Measurements from ENCODE around the gene ZNF207. TPM values are rescaled to one million over a fixed set of nuclear protein-coding genes. Genes with fewer than 3 reads are reported as not detected.

Gene ZNF207
- 54.5 TPM for total RNA-seq
- long read RNA-seq, full-length matches to known transcripts: 28 of 36 reads
- long read RNA-seq, partial matches to known transcripts: 1 of 36 reads
- long read RNA-seq, other reads (novel, unspliced or antisense): 7 of 36 reads

DNA sequence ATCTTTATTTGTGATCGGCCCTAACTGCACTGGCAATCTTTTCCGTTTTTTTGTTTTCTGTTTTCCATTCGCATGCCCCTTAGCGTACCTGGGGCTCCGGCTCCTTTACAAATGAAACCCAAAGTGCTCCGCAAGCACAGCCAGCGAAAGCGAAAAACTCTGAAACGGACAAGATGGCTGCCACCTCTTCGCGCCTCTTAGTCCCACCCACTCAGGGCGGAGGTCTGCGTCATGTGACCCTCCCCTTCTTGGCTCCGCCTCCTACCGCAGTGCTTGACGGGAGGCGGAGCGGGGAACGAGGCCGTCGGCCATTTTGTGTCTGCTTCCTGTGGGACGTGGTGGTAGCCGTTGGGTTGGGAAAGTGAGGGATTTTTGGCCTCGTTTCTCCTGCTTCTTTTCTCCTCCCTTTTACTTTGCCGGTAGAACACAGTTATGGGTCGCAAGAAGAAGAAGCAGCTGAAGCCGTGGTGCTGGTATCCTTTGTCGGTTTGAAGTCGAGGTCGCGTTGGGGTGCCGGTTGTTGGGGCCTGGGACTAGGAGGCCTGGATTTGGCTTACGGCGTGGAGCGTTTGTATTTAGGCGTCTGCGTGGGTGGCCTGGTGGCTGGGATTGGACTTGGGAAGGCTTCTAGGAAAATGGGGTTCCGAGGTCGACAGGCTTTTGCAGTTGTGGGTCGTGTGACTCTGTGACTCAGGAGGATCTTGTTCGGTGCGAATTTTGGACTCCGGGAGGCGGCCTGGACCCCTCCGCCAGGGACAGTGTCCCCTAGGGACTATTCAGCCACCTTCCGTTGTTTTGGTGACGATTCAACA is at the start of gene ZNF207:
Gene ZNF207 (plus strand): TSS at position 304 of the 812 bp plus-strand sequence. CDS start 129 bp downstream, at position 433.
- H3K4me1 ChIP-seq: peaks cover 65% of the 10 kb centered on the region
- H3K27me3 ChIP-seq (ENCODE audit: low read depth): no peaks in the 10 kb centered on the region
- no peaks in the 10 kb centered on the region for H3K9me3 ChIP-seq (replicated peaks)
- TF ChIP-seq, protein P1, sequence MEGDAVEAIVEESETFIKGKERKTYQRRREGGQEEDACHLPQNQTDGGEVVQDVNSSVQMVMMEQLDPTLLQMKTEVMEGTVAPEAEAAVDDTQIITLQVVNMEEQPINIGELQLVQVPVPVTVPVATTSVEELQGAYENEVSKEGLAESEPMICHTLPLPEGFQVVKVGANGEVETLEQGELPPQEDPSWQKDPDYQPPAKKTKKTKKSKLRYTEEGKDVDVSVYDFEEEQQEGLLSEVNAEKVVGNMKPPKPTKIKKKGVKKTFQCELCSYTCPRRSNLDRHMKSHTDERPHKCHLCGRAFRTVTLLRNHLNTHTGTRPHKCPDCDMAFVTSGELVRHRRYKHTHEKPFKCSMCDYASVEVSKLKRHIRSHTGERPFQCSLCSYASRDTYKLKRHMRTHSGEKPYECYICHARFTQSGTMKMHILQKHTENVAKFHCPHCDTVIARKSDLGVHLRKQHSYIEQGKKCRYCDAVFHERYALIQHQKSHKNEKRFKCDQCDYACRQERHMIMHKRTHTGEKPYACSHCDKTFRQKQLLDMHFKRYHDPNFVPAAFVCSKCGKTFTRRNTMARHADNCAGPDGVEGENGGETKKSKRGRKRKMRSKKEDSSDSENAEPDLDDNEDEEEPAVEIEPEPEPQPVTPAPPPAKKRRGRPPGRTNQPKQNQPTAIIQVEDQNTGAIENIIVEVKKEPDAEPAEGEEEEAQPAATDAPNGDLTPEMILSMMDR (IDR thresholded peaks at IDR 0.05; ENCODE audit: borderline replicate concordance): no peak
- peak; percentile 95 for DNase-seq
- intact Hi-C loops (cut with micrococcal nuclease): no loop called here
- peak within 1 kb of the TSS; percentile 87 for H3K4me3 ChIP-seq
- peak within 1 kb of the TSS; percentile 92 for H3K27ac ChIP-seq (replicated peaks)
- peaks cover 30% of the 10 kb centered on the region for H3K36me3 ChIP-seq

DNA sequence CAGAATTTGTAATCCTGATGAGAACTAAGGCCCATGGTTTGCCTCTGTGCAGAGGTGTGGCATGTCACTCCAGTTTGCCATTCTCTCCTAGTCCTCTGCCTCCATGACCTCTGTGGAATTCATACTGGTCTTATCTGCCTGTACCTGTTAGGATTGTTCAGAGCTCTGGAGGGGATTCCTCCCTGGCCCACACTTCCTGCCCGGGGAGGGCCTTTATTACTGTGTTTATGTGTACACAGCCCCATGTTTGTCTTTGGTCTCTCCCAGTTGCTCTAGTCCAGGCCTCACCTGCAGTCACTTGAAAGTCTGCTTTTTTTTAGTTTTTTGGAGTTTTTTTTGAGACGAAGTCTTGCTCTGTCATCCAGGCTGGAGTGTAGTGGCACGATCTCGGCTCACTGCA is 47.9 kb upstream of the ZNF207 start:
- H3K9me3 ChIP-seq (replicated peaks): no peaks in the 10 kb centered on the region
- intact Hi-C loops (cut with micrococcal nuclease): no loop called here
- no peaks in the 10 kb centered on the region for H3K36me3 ChIP-seq
- DNase-seq: no peak
- peaks cover 12% of the 10 kb centered on the region for H3K4me1 ChIP-seq
- H3K27ac ChIP-seq (replicated peaks): no peak overlapping the region
- no peaks in the 10 kb centered on the region for H3K27me3 ChIP-seq (ENCODE audit: low read depth)
- no peak overlapping the region for H3K4me3 ChIP-seq
- TF ChIP-seq, protein P1 (IDR thresholded peaks at IDR 0.05; ENCODE audit: borderline replicate concordance): no peak

DNA sequence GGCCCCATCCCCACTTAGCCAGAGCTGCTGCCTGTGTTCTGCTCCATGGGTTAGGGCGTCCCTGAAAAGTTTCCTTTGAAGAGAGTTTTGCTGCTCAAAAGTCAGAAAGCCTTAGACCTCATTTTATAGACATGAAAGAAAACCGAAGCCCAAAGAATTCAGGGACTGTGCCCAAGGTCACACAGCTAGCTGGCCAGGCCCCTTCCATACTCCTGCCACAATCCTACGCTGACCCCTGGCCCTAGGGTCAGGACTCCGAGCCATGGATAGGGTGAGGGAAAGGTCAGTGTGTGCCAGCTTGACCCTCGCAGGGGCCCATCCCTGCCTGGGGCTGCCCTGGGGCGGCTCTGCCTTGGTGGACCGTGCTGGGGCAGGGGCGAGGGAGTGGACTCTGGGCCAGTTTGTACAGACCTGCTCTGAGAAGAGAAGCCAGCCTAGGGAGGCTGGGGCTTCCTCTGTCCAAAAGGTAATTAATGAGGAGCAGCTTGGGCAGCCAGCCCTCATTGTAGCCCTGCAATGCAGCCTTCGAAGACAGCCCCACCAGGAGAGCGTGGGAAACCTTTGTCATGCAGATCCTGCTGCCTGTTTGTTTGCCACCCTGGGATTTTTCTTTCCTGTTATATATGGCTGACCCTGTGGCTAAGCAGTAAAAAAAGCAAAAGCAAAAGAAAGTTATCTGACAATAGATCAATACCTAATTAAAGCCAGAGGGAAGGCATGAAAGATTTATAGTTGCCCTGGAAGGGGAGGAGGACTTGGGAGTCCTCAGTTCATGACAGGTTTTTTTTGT is 46.9 kb upstream of the ZNF207 start:
- Histone ChIP-seq H3K27me3 (ENCODE audit: low read depth) (no peaks in the 10 kb centered on the region), H3K36me3 (no peaks in the 10 kb centered on the region), H3K4me1 (peaks cover 12% of the 10 kb centered on the region), H3K9me3 (replicated peaks) (no peaks in the 10 kb centered on the region), H3K27ac (replicated peaks) (no peak overlapping the region), H3K4me3 (no peak overlapping the region)
- TF ChIP-seq, protein P1 (IDR thresholded peaks at IDR 0.05; ENCODE audit: borderline replicate concordance): no peak
- DNase-seq: no peak
- intact Hi-C loops (cut with micrococcal nuclease): no loop called here

DNA sequence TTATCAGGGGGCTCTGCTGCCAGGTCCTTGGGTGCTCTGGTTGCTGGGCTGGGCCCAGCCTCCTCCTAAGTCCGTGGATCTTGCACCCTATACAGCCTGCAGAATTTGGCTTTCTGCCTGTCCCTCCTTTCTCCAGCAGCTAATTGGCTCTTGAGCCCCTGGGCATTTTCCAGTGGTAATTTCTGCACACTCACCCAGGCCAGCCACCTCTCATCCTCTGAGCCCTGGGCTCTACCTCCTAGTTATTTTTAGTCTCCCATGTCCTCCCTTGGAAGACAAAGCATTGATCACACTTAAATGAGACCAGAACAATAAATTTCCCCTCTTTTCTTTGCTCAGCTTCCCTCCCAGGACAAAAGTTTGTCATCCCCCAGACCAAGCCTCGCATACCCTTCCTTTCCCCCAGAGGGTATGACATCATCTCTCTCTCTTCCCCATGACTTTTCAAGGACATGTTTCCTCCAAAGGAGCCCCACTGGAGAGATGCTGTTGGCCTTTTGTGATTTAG is 46.1 kb upstream of the ZNF207 start:
- no peak for DNase-seq
- Histone ChIP-seq H3K27ac (replicated peaks) (no peak overlapping the region), H3K36me3 (no peaks in the 10 kb centered on the region), H3K4me1 (peaks cover 12% of the 10 kb centered on the region), H3K4me3 (no peak overlapping the region), H3K27me3 (ENCODE audit: low read depth) (no peaks in the 10 kb centered on the region), H3K9me3 (replicated peaks) (no peaks in the 10 kb centered on the region)
- intact Hi-C loops (cut with micrococcal nuclease): no loop called here
- TF ChIP-seq, protein P1 (IDR thresholded peaks at IDR 0.05; ENCODE audit: borderline replicate concordance): no peak

DNA sequence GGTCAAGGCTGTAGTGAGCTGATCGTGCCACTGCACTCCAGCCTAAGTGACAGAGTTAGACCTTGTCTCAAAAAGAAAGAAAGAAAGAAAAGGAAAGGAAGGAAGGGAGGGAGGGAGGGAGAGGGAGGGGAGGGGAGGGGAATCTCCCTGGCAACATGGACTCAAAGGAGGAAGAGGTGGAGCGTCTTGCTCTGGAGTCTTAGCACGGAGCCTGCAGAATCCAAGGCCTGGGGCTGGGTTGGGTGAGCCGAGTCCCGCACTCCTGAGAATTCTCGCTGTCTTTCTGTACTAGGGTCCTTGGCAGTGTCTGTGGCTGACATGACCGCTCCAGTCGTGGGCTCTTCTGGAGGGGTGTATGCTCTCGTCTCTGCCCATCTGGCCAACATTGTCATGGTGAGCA is 44.9 kb upstream of the ZNF207 start:
- Histone ChIP-seq H3K27me3 (ENCODE audit: low read depth) (no peaks in the 10 kb centered on the region), H3K36me3 (no peaks in the 10 kb centered on the region), H3K4me3 (no peak overlapping the region), H3K27ac (replicated peaks) (no peak overlapping the region), H3K4me1 (peaks cover 12% of the 10 kb centered on the region), H3K9me3 (replicated peaks) (no peaks in the 10 kb centered on the region)
- intact Hi-C loops (cut with micrococcal nuclease): no loop called here
- DNase-seq: no peak
- TF ChIP-seq, protein P1 (IDR thresholded peaks at IDR 0.05; ENCODE audit: borderline replicate concordance): no peak
